Stimulated activated effector memory CD8-positive, alpha-beta T cell treated with anti-CD3 and anti-CD28 coated beads, Interleukin-12 subunit alpha, Interleukin-12 subunit beta, amount 100 ng/mL, for 72 hours (primary cell): ENCODE results near the gene TCAP.

Experiments
- ATAC-seq: fragments of 150-1000 bp; cut with Tn5 transposase; 2 replicates; pipeline ENCODE4 v1.10.0; 2021
- DNase-seq, 2 donors: peaks; one replicate each; pipeline ENCODE4 v3.0.0; 2021 to 2022; ENCODE audit warnings: low spot score in 2 of 2
- H3K27ac Mint-ChIP-seq: one replicate; pipeline ENCODE4 v1.8.0; 2022; ENCODE audit warnings: mild to moderate bottlenecking, mixed read lengths
- H3K36me3 Mint-ChIP-seq: one replicate; pipeline ENCODE4 v1.8.0; 2022; ENCODE audit warnings: mild to moderate bottlenecking, mixed read lengths
- H3K4me1 Mint-ChIP-seq: one replicate; pipeline ENCODE4 v1.8.0; 2022; ENCODE audit warnings: mixed read lengths
- H3K4me3 Mint-ChIP-seq: one replicate; pipeline ENCODE4 v1.8.0; 2022; ENCODE audit warnings: mild to moderate bottlenecking, mixed read lengths
- H3K9me3 Mint-ChIP-seq: one replicate; pipeline ENCODE4 v1.8.0; 2022; ENCODE audit warnings: mixed read lengths

Gene TCAP

DNA sequence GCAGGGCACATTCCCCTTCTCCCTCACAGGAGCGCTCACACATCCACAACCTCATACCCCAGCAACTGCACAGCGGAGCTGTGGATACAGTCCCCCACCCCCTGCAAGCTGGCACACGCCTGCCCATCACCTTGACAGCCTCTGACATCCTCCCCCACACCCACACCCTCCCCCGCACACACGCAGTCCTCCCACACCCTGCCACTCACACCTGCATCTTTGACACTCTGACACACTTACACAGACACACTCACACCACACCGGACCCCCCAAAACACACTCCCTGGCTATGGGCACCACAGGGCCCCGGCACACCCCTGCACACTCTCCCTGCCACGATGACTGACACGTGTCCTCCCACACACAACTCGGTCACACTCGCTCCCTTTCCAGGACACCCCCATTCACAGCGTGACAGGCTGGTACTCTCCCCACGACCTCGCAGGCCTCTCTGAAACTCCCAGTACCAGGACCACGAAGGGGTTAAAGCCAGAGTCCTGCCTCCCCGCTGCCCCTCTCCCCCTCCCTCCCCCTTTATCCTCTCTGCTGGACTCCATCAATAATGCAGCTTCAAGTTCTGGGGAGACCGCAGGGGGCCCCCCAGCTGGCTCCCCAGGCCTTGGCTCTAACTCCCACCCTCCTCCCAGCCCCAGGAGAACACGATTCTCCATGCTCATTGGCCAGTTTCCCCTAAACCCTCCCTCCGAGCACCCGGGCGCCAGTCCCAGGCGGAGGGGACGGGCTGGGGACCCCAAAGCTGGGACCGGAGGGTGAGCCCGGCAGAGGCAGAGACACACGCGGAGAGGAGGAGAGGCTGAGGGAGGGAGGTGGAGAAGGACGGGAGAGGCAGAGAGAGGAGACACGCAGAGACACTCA lies 38.7 kb upstream of the TCAP start, which contains the start of gene PPP1R1B:
TSS of gene PPP1R1B (plus strand) at position 782 of the 876 bp plus-strand sequence. CDS start 441 bp downstream, outside the sequence.
- no peaks in the 10 kb centered on the region for H3K9me3 Mint-ChIP-seq
- DNase-seq (no peak), ATAC-seq (no peak)
- peaks cover 10% of the 10 kb centered on the region for H3K36me3 Mint-ChIP-seq
- H3K4me3 Mint-ChIP-seq, result peak within 1 kb of the TSS; percentile 40
- H3K27ac Mint-ChIP-seq, result no peak within 1 kb of the TSS
- H3K4me1 Mint-ChIP-seq, result peaks cover 32% of the 10 kb centered on the region

DNA sequence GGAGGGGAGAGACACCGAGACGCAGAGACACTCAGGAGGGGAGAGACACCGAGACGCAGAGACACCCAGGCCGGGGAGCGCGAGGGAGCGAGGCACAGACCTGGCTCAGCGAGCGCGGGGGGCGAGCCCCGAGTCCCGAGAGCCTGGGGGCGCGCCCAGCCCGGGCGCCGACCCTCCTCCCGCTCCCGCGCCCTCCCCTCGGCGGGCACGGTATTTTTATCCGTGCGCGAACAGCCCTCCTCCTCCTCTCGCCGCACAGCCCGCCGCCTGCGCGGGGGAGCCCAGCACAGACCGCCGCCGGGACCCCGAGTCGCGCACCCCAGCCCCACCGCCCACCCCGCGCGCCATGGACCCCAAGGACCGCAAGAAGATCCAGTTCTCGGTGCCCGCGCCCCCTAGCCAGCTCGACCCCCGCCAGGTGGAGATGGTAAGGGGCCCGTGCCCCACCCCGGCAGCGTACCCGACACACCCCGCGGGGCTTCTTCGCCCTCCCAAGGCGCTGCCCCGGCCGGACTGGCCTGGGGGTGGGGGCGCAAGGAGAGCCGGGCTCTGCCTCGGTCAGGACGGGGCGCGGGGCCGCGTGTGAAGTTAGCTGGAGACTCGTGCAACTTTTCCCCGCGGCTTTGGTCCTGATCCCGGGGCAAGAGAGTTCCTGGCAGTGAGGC lies 38.0 kb upstream of the TCAP start:
- DNase-seq (no peak), ATAC-seq (no peak)
- Mint-ChIP-seq H3K27ac (no peak overlapping the region), H3K9me3 (no peaks in the 10 kb centered on the region), H3K36me3 (peaks cover 10% of the 10 kb centered on the region), H3K4me3 (peak overlapping the region; percentile 40), H3K4me1 (peaks cover 24% of the 10 kb centered on the region)

DNA sequence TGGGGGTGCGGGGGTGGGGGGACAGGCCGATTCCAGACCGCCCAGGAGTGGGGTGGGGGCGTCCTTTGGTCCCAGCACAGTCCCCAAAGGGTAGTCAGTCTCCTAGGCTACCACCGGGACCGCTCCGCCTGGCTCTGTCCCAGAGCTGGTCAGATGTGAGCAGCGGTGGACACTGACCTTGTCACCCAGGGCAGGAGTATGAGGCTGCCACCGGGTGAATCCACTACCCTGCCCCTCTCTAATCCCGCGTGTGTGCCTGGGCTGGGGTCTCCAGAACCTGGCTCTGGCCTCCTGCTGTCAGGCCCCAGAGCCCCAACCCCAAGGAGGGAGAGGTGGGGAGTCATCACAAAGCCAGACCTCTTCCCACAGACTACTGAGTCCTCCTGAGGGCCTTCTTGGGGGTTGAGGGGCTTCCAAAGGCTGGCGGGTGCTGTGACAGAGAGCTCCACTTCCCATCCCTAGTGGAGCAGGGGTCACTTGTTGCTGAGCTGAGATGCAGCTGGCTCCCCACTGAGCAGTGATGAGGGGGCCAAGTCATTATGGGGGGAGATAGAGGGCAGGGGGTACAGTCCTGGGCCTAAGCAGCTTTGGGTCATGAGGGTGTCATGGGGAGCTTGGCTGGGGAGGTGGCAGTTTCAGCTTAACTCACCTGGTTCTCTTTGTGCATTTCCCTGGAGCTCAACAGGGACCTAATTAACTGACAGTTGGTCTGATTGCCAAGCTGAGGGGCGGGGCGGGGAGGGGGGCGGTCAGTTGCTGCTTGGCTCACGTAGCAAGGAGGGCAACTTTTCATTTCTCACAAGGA lies 37.2 kb upstream of the TCAP start:
- no peak for DNase-seq
- no peak overlapping the region for H3K4me3 Mint-ChIP-seq
- H3K4me1 Mint-ChIP-seq, result peaks cover 17% of the 10 kb centered on the region
- peaks cover 10% of the 10 kb centered on the region for H3K36me3 Mint-ChIP-seq
- no peaks in the 10 kb centered on the region for H3K9me3 Mint-ChIP-seq
- H3K27ac Mint-ChIP-seq, result no peak overlapping the region
- ATAC-seq, result no peak

DNA sequence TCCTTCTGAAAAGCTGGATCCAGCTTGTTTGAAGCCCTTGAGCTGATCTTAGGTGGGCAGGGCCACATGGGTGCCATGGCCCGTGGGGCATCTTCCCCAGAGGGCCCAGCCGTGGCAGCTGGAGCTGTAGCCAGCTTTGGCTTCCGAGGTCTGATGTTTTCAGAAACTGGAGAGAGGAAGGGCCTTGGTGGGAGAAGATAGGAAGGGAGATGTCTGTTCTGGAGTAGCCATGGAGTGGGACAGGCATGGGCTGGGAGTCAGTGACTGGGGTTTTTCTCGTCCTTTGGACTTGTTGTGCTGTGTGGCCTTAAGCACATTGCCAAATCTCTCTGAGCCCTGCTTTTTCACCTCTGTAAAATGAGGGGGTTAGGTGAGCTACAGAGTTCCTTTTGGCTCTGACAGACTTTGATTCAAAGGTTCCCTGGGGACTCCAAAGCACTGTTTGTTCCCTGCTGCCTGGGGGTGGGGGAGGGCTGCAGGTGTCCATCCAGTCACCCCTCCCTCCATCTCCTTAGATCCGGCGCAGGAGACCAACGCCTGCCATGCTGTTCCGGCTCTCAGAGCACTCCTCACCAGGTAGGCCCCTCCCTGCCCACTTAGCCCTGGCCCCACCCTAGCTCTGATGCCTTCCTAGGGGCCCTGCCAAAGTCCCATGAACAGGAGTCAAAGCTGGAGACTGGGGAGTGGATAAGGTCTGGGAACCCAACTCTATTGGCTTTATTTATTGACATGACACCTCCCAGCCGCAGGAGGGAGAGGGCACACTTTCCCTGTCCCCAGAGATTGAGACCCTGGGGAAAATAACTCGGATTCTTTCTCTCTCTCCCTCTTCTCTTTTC lies 36.3 kb upstream of the TCAP start:
- H3K4me1 Mint-ChIP-seq, result peaks cover 9% of the 10 kb centered on the region
- no peak overlapping the region for H3K27ac Mint-ChIP-seq
- no peak overlapping the region for H3K4me3 Mint-ChIP-seq
- peaks cover 10% of the 10 kb centered on the region for H3K36me3 Mint-ChIP-seq
- ATAC-seq (no peak), DNase-seq (no peak)
- no peaks in the 10 kb centered on the region for H3K9me3 Mint-ChIP-seq

DNA sequence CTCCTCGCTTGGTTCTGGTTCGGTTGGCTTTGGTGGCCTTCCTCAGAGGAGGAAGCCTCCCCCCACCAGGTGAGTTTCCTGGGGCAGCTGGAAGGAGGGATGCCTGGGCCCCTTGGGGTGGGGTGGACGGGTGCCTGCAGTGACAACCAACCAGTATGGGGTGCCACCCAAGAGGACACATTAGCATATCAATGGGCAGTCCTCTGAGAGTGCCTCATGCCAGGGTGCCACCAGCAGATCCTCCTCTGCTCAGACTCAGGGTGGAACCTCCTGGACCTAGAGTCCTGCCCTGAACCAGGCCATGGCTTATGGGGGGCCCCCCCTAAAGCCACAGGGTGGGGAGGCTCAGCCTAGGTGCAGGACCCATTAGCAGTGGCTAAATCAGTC lies 35.7 kb upstream of the TCAP start:
- Mint-ChIP-seq H3K36me3 (peaks cover 10% of the 10 kb centered on the region), H3K4me3 (no peak overlapping the region), H3K9me3 (no peaks in the 10 kb centered on the region), H3K27ac (no peak overlapping the region), H3K4me1 (peaks cover 9% of the 10 kb centered on the region)
- no peak for DNase-seq
- ATAC-seq, result no peak

DNA sequence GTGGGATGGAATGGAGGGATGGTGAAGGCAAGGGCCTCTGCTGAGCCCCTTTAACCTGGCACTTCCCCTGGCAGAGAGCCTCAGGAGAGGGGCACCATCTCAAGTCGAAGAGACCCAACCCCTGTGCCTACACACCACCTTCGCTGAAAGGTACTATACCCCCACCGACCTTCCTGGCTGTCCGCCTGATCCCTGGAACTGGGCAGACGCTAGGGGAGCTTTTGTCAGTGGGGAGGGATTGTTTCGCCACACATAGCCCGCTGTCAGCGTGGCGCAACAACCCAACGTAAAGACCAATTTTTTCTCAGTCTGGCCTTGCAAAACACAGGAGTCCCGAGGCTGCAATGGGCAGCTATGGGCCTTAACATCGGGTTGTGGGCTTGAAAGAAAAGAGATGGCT lies 35.3 kb upstream of the TCAP start:
- H3K4me3 Mint-ChIP-seq, result no peak overlapping the region
- no peaks in the 10 kb centered on the region for H3K9me3 Mint-ChIP-seq
- no peak overlapping the region for H3K27ac Mint-ChIP-seq
- ATAC-seq (no peak), DNase-seq (no peak)
- peaks cover 9% of the 10 kb centered on the region for H3K4me1 Mint-ChIP-seq
- H3K36me3 Mint-ChIP-seq, result peaks cover 6% of the 10 kb centered on the region

DNA sequence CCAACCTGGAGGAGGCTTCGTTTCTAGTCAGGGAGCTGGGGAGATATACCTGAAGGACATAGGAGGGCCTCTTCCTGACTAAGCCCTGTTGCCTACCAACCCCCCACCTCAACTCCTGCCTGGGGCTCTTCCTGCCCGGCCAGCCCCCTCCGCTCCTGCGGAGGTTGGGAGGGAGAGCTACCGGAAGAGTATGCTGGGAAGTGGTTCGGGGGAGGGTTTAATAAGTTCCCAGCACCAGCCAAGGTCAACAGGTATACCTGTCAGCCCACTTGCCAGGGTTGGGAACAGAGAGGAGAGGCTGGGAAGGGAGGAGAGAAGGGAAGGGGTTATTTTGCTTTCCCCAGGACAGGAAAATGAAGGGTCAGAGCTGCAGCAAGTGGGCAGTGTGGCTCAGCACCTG lies 33.7 kb upstream of the TCAP start:
- H3K27ac Mint-ChIP-seq, result peak overlapping the region; percentile 50
- no peak overlapping the region for H3K4me3 Mint-ChIP-seq
- H3K4me1 Mint-ChIP-seq, result peaks cover 9% of the 10 kb centered on the region
- H3K9me3 Mint-ChIP-seq, result no peaks in the 10 kb centered on the region
- H3K36me3 Mint-ChIP-seq, result no peaks in the 10 kb centered on the region
- ATAC-seq, result no peak
- DNase-seq, result no peak

DNA sequence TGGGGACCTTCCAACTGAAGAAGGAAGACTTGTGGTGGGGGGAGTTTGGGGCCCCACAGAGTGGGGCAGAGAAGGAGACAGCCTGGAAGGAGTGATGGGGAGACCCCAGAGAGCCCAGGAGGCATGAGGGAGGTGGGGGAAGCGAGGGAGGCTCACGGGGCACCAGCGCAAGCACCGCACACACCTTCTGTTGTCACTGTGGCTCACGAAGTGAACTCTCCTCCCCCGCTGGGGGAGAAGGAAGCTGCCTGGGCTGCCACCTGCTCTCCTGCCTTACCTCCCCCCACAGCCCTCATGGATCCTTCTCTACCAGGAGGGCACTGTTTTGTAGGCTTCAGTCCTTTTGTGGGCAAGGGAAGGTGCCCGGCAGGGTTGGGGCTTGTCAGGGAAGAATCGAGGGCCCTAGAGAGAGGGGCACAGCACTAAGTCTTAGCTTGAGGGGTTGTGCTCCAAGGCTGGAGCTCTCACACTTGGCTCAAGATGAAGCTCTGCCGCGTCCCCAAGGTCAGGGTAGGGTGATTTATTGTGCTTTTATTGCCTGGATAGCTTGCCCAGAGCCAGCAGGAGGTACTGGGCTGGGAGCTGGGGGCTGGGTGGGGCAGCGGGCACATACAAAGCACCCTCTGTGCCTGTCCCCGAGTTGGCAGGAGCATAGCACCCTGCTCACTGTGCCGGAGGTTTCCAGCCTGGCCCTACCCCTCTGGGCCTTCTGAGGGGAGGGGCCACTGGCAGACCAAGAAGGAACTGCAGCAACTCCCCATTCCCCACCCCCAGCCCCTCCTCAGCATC lies 32.8 kb upstream of the TCAP start:
- Mint-ChIP-seq H3K27ac (peak overlapping the region; percentile 50), H3K4me1 (peaks cover 10% of the 10 kb centered on the region), H3K4me3 (no peak overlapping the region), H3K9me3 (no peaks in the 10 kb centered on the region), H3K36me3 (peaks cover 1% of the 10 kb centered on the region)
- DNase-seq (no peak), ATAC-seq (no peak)

DNA sequence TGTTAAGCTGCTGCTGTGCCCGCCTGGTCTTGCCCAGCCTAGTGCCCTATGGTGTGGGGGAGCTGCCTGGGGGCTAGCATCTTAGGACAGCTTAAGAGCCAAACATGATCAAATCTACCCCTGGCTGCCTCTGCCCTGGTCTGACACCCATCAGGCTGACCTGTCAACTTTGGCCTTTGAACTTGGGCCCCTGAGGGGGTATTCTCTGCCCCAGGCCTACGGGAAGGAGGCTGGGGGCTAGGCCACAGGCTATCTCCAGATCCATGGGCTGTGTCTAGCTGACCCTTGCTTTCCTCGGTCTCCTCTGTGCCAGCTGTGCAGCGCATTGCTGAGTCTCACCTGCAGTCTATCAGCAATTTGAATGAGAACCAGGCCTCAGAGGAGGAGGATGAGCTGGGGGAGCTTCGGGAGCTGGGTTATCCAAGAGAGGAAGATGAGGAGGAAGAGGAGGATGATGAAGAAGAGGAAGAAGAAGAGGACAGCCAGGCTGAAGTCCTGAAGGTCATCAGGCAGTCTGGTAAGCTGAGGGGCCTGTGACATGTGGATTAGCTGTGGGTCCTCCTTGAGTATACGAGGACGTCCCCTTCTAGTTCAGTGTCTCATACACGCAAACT lies 31.5 kb upstream of the TCAP start:
- DNase-seq, result no peak
- Mint-ChIP-seq H3K36me3 (peaks cover 9% of the 10 kb centered on the region), H3K4me1 (peaks cover 23% of the 10 kb centered on the region), H3K9me3 (no peaks in the 10 kb centered on the region), H3K4me3 (no peak overlapping the region), H3K27ac (no peak overlapping the region)
- ATAC-seq, result no peak

DNA sequence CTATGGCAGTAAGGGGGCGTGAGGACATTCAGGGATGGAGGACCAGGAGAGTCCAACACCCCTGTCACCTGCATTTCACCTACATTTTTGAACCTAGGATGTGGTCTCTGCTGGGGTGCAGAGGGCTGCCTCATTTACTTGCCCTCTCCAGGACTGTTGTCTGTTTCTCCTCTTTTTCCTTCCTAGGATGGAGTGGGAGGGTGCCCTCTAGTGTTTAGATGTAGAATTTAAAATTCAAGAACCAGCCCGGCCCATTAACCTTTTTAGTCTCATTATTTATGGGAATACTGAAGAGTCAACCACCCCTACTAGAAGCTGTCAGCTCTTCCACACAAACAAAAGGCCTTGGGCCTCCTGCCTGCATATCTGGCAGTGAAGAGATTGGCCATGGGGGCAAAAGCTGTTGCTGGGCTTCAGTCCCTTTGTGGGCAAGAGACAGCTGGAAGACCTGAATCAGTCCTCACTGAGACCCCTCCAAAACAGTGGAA lies 30.7 kb upstream of the TCAP start:
- Mint-ChIP-seq H3K9me3 (no peaks in the 10 kb centered on the region), H3K27ac (no peak overlapping the region), H3K4me3 (no peak overlapping the region), H3K36me3 (peaks cover 9% of the 10 kb centered on the region), H3K4me1 (peaks cover 31% of the 10 kb centered on the region)
- ATAC-seq, result no peak
- DNase-seq, result peak in 1 of 2 donors; percentile 64

DNA sequence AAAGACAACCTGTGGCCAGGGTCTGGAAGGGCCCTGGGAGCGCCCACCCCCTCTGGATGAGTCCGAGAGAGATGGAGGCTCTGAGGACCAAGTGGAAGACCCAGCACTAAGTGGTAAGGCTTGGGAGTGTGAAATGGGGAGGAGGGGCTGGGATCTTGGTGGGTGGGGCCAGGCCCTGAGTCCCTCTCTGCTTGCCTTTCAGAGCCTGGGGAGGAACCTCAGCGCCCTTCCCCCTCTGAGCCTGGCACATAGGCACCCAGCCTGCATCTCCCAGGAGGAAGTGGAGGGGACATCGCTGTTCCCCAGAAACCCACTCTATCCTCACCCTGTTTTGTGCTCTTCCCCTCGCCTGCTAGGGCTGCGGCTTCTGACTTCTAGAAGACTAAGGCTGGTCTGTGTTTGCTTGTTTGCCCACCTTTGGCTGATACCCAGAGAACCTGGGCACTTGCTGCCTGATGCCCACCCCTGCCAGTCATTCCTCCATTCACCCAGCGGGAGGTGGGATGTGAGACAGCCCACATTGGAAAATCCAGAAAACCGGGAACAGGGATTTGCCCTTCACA lies 29.5 kb upstream of the TCAP start:
- Mint-ChIP-seq H3K4me1 (peaks cover 43% of the 10 kb centered on the region), H3K4me3 (peak overlapping the region; percentile 88), H3K9me3 (no peaks in the 10 kb centered on the region), H3K36me3 (peaks cover 9% of the 10 kb centered on the region), H3K27ac (peak overlapping the region; percentile 88)
- DNase-seq (no peak), ATAC-seq (no peak)

DNA sequence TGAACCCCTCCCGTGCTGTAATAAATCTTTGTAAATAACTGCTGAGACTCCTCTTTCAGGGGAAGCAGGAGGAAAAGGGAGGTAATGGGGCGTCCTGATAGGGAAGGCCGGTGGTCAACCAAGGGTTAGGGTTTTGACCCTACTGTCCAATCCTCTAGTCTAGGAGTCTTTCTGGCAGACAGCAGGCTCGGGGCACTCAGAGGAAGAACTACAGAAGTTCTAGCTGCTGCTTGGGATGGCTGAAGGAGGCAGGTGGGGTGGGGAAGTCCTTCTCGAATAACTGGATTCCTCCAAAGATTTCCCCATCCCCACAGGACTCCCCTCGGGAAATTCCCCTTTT lies 28.6 kb upstream of the TCAP start:
- Mint-ChIP-seq H3K4me3 (peak overlapping the region; percentile 88), H3K9me3 (no peaks in the 10 kb centered on the region), H3K27ac (peak overlapping the region; percentile 88), H3K4me1 (peaks cover 52% of the 10 kb centered on the region), H3K36me3 (peaks cover 9% of the 10 kb centered on the region)
- peak in 1 of 2 donors; percentile 26 for DNase-seq
- peak; percentile 1 for ATAC-seq

DNA sequence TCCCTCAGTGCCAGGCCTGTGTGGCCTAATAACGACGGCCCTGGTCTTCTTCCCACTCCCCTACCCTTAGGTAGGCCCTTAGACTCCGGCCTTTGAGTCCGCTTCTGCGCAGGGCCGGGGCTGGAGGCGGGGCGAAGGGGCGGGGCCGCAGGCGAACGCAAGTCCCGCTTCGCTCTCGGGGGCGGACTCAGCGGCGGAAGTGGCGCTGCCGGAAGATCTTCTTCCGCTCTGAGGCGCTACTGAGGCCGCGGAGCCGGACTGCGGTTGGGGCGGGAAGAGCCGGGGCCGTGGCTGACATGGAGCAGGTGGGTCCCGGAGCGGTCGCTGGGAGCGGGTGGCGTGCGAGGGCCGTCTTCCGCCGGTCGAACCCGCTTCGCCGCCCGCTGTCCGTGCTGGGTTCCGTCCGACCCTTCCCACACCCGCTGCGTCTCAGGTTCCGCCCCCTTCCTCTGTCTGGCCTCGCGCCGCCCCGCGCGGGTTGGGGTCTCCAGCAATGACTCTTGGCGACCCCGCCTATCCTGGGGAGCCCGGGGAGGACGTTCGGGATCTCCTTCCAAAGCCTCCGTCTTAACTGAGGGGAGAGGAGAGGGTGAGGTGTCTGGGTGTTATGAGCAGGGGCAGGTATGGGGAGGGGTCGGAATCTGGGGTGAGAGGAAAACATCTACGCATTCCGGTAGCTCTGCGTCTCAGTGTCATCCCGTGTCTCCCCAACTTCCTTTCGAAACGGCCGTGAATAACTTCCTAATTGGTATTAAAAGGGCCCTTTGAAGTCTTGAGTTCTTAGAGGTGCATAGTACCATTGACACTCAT lies 28.0 kb upstream of the TCAP start, which contains the start of gene STARD3:
TSS of gene STARD3 (plus strand) at position 218 of the 810 bp plus-strand sequence. CDS start 16,388 bp downstream, outside the sequence.
- H3K36me3 Mint-ChIP-seq, result peaks cover 9% of the 10 kb centered on the region
- peaks cover 58% of the 10 kb centered on the region for H3K4me1 Mint-ChIP-seq
- peak within 1 kb of the TSS; percentile 88 for H3K27ac Mint-ChIP-seq
- no peaks in the 10 kb centered on the region for H3K9me3 Mint-ChIP-seq
- peak; percentile 92 for ATAC-seq
- peak within 1 kb of the TSS; percentile 88 for H3K4me3 Mint-ChIP-seq
- peak; percentile 82 to 93 for DNase-seq
